GM21381 (cell line): Measurements from ENCODE around the gene C5orf22.
"Not testable (repeated sequence)": the region's sequence is repeated elsewhere in the genome, so short reads cannot be mapped to it uniquely, and the experiment has no call there.

ENCODE experiments used
- ATAC-seq: cut with Tn5 transposase; IDR thresholded peaks from one replicate; pipeline ENCODE4 v1.9.1; 2021; ENCODE audit warnings: mild to moderate bottlenecking, moderate library complexity; ENCODE audit not compliant: unreplicated experiment

The C5orf22 gene

DNA sequence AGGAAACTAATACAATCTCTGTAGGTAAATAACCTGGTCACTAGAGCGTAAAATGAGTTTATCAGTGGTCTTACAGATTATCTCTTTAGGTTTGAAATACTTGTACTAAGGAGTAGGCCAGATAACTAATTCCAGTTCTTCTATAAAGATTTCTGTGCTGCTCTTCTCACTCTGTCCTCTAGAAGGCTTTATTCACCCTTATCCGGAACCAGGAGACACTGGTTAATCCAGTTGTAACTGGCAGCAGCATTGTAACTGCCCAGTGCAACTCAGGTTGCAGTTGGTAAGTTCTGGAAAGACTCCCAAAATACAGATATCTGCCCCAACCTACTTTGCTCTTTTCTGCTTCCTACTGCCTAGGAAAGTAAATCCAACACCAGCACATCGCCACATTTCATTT is 19.8 kb downstream of the C5orf22 start:
- ATAC-seq: no peak

DNA sequence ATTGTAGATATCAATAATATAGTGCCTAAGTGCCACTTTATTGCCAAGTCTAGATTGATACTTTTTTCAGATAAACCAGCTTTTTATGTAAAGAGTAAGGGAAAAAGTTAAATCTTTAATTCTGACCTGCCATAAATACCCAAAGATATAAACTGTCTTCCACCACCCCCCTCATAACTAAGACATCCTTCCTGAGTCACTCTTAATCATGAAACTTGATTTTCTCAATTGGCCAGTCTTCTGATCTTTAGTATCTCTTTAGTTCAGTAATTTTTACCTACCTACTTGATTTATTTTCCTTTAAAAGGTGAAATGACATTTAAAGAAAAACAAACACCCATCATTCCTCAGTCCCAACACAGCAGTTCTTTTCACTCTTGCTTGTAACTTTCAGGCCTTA is 21.8 kb downstream of the C5orf22 start:
- no peak for ATAC-seq

DNA sequence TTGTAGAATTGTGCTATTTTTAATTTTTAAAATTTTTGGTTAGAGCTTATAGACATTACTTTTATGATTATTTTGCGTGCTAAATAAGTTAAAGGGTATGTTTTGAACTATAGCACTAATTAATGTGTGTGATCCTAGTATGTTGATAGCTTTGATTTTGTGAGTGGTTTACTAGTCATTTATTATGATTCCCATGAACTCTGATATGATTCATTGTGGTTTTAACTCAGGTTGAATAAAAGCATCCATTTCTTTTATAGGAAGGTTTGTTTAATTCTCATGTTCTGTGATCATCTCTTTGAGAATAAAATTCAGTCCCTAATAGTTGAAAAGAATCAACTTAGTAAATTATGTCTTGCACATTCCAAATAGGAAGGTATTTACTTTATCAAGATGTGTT is 22.5 kb downstream of the C5orf22 start:
- no peak for ATAC-seq

DNA sequence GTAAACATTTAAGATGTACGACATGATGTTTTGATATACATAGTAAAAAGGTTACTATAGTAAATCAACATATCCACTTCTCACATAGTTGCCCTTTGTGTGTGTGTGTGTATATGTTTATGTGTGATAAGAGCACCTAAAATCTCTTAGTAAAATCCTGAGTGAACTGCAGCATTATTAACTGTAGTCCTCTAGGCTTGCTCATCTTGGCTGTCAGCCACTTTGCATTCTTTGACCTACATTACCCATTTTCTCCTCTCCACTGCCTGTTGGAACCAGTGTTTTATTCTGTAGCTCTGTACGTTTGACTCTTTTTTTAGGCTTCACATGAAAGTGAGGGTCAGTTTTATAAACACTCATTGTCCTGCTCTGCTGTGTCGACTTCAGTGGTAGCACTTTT is 24.4 kb downstream of the C5orf22 start:
- ATAC-seq: no peak

DNA sequence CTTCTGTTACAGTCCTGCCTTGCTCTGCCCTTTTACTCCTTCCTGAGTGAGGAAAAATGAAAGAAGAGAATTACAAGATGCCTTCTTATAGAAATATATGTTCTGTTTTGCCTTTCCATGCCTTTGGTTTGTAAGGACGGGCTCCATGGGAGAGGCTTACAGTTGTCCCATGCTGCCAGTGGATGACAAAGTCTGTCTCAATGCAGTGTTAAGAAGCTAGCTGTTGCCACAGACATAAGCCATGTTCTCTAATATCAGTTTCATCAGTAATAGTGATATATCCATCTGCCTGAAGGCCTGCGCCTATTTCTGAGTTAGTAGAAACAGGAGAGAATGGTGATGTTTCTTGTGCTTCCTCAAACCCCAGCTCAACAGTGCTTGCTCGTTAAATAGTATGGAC is 27.8 kb downstream of the C5orf22 start:
- ATAC-seq: no peak

DNA sequence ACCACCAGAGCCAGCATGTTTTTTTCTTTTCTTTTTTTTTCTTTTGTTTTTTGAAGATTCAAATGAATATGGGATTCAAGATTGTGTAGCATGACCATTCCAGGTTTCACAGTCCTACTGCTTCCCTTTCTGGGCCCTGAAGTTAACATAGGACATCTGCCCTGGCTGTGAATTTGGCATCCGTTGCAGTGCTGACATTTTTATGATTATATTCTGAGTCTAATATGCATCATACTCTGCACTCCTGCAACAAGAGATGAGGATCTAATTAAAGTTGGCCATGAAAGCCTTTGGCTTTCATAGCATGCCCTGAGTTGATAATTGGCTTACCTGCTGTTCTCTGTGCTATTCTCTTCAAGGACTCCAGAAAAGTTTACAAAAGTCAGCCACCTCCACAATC is 29.8 kb downstream of the C5orf22 start:
- no peak for ATAC-seq

DNA sequence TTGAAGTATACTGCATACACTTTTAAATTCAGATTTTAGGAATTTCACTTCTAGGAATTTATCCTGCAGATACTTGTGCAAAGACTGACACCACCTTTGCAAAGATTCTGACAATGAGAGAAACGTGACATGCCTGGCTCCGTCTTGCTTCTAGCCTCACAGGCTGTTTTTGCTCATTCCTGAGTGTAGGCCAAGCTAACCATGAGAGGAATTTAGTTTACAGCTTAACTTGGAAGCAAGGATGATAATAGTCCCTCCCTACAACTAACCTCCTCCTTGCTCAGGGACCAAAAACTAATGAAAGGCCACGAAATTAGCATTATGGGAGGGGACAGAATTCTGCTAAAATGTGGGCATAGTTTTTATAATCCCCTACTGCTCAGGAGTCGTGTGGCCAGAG is 31.1 kb downstream of the C5orf22 start:
- no peak for ATAC-seq

DNA sequence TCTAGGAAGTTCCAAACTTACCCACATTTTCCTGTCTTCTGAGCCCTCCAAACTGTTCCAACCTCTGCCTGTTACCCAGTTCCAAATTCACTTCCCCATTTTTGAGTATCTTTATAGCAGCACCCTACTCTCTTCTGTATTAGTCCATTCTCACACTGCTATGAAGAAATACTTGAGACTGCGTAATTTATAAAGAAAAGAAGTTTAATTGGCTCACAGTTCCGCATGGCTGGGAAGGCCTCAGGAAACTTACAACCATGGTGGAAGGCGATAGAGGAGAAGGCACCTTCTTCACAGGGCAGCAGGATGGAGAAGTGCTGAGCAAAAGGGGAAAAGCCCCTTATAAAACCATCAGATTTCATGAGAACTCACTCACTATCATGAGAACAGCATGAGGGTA is 34.3 kb downstream of the C5orf22 start:
- not testable (repeated sequence) for ATAC-seq

DNA sequence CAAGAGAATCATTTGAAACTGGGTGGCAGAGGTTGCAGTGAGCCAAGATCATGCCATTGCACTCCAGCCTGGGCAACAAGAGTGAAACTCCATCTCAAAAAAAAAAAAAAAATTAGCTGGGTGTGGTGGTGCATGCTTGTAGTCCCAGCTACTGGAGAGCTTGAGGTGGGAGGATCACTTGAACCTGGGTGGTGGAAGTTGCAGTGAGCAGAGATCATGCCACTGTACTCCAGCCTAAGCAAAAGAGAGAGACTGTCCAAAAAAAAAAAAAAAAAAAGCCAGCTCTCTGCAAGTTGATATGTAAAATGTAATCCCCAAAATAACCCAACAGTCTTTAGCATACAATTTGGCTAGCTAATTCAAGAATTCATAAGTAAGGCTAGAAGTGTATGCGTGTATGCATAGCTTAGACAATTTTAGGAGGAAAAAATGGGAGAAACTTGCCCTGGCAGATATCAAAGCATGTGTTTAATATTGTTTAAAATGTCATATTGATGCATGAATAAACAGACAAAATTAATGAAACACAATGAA is 36.3 kb downstream of the C5orf22 start:
- ATAC-seq: no peak

DNA sequence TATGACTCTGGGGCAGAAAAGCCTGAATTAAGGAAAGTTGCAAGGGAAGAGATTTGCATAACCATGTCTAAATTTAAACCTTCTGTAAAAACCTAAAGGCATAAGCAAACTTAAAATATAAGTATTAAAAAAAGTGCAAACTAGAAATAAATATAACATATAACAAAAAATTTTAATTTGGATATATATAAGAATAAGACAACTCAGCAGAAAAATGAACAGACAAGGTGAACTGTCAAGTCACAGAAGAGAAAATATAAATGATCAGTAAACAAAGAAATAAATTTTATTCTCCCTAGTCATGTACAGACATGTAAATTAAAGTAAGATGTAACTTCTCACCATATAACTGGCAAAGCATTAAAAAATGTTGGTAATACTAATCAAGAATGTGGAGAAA is 37.0 kb downstream of the C5orf22 start:
- no peak for ATAC-seq

DNA sequence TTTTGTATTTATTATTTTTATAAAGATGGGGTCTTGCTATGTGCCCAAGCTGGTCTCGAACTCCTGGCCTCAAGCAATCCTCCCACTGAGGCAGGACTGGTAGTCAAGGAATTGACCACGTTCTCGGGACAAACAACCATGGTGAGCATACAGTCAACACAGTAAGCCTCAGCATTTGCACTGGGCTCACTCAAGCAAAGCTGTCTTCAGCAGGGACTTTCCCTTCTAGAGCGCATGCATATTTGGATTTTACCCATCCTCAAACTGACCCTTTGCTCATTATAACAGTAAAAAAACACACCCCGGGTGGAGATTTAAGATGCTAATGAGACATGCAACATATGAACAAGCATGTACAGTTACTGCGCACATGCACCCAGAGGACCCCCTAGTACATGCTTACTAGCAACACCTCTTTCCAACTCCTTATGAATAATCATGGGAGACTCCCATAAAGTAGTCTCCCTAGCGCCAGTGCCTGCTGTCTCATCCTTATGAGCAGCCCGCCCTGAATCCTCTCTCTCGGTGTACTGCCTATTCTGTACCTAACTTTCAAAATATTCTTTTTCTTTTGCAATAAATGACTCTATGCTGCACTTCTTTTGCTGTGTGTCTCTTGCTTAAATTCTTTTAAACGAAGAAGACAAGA is 41.5 kb downstream of the C5orf22 start:
- peak; percentile 82 for ATAC-seq

DNA sequence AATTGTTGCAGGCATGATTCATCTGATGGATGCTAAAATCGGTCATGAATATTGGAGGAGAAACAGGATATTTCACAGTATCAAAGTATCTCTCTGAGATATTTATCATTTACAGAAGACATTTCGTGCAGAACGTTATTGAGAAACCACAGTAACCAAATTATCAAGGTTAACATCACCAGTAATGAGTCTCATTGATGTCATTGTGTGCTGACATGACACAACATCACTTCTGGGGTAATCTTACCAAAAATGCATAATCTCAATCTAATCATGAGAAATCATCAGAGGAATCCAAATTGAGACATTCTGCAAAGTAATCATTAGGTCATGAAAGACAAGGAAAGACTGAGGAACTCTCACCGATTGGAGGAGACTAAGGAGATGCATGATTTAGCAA is 42.7 kb downstream of the C5orf22 start:
- no peak for ATAC-seq

DNA sequence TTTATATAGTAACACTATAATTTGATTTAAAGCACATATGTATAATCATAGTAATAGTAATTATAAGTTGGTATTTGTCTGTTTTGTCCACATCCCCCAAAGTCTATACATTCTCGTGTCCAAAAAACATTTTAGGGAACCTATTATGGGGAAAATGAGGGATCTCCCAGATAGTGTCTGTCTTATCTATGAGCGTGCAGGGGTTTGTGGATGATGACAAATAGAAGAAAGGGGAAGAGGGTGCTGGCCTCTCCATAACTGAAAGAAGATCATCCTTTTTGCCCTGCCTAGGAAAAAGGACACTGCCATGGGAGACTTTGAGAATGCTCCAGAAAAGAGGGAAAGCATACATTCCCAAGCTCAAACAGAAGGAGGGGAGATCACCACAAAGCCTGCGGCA is 45.3 kb downstream of the C5orf22 start:
- no peak for ATAC-seq

DNA sequence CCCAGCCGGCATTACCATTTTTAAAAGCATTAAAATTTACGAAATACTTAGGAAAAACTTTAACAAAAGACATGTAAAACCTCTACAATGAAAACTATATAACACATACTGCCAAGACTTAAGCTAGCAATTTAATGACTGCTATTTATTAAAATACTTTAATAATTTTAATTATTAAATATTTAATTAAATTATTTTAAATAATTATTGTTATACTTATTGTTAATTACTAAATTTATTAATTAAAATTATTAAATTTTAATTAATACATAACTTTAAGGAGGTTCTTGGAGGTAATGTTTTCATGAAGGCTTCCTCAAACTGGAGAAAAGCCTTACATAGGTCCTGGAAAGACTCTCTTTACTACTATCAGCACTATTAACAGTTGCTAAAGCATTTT is 47.5 kb downstream of the C5orf22 start:
- ATAC-seq: no peak

DNA sequence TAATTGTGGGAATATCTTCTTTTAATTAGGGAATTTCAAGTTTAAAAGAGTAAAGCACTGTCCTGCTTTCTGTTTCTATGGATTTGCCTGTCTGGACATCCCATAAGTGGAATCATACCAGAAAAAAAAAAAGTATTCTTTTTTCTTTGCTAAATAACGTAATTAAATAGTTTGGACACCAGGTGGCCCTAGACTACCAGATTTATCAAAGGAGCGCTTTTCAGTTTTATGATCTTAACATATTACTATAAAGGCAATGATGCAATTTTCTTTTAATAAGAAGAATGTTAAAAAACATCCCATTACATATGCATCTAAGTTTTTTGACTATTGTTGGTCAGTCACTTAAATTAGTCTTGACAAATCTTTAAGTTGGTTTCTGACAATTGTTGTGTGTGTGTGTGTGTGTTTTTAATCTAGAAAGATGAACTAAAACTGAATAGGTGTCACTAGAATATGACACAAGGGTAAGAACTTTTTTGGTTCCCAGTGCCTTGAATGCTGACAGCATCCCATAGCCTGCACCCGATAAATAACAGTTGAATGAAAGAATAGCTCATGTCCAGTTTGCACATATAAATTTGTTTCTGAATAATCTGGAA is 49.5 kb downstream of the C5orf22 start:
- no peak for ATAC-seq

DNA sequence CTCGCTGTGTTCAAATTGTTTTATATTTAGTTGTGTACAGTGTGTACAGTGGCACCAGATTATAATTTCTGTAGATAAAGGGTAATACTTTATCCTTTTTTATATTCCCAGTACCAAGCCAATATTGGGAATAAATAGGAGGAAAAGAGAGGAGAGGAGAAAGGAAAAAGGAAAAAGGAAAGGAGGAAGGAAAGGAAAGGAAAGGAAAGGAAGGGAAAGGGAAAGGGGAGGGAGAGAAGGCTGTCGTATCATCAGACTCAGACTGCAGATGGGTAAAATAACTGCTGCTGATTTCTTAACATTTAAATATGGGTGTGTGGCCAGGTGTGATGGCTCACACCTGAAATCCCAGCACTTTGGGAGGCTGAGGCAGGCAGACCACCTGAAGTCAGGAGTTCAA is 51.0 kb downstream of the C5orf22 start:
- ATAC-seq: no peak

DNA sequence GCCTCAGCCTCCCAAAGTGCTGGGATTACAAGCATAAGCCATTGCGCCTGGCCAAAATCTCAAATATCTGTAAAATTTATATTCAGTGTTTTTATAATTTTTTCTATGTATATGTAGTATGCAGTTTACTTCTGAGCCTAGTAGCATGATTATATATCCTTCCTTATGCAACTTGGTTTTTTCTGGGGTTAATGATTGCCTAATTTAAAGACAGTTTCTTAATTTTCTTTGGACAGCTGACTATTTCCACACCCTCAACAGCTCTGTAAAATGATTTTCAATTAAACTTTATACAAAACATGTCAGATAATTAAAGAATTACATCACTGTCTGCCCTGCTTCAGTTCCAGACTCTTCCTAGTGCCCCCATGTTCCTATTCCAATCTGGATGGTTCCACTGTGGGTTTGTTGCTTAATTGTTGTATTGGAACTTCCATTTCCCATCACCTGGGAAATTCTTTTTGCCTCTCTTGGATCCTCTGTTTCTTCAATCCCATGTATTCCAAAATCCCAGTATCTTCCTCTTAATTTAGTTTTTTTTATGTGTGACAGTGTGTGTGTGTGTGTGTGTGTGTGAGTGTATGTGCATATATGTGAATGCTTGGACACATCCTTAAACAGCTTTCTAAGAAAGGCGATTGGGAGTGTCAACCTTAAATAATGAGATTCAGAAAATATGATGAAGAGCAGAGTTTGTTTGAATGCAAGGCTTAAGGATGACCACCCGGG is 53.2 kb downstream of the C5orf22 start:
- no peak for ATAC-seq

DNA sequence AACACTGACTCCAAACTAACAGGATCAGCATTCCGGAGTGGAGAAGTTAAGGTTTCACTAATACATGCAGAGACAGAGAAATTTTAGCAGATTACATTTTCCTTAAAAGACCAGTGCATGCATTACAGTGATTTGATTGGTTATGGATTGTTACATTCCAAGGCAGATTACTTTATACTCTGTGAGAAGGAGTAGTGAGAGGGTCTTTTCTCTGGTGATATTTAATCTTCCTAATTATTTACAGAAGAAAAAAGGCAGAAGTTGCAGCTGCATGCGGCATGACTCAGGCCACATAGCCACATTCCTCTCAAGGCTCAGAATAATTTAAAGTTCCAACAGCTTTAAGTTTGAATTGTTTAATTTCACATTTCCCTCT is 53.8 kb downstream of the C5orf22 start:
- no peak for ATAC-seq

DNA sequence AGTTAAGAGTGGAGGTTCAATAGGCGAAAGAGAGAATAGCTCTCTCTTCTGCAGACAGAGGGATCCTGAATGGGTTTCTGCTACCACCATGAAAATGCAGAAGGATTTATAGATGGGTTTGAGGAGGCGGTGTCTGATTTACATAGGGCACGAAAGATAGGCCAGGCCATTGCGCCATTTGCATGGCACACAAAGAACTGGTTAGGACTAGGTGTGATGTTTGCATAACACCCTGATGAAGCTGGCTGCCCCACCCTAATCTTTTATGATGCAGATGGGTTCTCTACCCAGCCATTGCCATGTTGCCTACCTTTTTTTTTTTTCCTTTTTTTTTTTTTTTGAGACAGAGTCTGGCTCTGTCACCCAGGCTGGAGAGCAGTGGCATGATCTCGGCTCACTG is 55.4 kb downstream of the C5orf22 start:
- ATAC-seq: no peak

DNA sequence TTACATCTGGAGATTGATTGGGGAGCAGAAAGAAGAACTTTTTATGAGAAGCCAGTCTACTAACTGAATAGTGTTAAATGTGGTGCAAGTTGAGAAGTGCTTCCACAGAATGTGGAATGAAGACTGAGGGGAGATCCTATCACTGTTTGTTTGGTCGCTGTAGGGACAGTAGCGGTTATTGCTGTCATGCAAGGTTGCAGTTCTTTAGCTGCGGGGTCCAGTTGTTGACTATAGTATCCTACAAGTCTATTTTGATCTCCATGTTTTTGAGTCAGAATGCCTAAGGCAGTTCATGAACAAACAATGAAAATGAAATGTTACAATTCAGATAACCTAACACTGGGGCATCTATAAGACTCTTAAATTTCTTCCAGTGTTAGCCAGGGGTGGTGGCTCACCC is 61.6 kb downstream of the C5orf22 start:
- ATAC-seq: no peak

DNA sequence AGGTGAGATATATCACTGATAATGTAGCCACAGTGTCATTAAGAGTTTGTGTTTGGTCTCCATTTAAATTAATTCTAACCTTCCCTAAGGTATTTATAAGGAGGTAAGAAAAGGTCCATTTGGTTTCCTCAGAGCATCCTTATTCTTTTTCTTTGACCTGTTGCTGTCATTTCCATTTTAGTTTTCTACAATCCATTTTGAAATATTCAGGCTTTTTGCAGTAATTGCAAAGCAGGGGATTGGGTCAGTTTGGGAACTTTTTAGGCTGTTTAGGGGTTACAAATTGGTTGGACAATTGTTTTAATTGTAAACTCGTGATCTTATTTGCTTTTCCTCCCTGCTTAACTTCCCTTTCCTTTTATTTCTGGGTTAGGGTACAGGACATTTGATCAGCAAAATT is 64.3 kb downstream of the C5orf22 start:
- no peak for ATAC-seq
